Fibroblast of the conjunctiva (primary cell): Measurements from ENCODE around the gene MRC1.

Experiments used
- DNase-seq: peaks from one replicate; pipeline ENCODE4 v3.0.0-alpha.2; 2010; ENCODE audit warnings: low read depth

The MRC1 gene

GRCh38 chr10:17808971-17809841 lies at the start of gene MRC1:
MRC1 (plus strand) TSS chr10:17809348; CDS start chr10:17809466, 118 bp downstream.
- no peak for DNase-seq

GRCh38 chr10:17764142-17764541 lies 45.0 kb upstream of the MRC1 start:
- no peak for DNase-seq

GRCh38 chr10:17765602-17766001 lies 43.5 kb upstream of the MRC1 start:
- DNase-seq: no peak

- DNase-seq: no peak
Observed at GRCh38 chr10:17766731-17767130, 42.4 kb upstream of the MRC1 start.

GRCh38 chr10:17768496-17768895 lies 40.7 kb upstream of the MRC1 start:
- DNase-seq: no peak

- no peak for DNase-seq
Observed at GRCh38 chr10:17768957-17769356, 40.2 kb upstream of the MRC1 start.

- DNase-seq: no peak
Observed at GRCh38 chr10:17771017-17771416, 38.1 kb upstream of the MRC1 start.

GRCh38 chr10:17779784-17780183 lies 29.4 kb upstream of the MRC1 start:
- no peak for DNase-seq

- DNase-seq: no peak
Observed at GRCh38 chr10:17780727-17781126, 28.4 kb upstream of the MRC1 start.

- no peak for DNase-seq
Observed at GRCh38 chr10:17781856-17782255, 27.3 kb upstream of the MRC1 start.

- DNase-seq: no peak
Observed at GRCh38 chr10:17782921-17783665, 26.1 kb upstream of the MRC1 start.

- no peak for DNase-seq
Observed at GRCh38 chr10:17783751-17784150, 25.4 kb upstream of the MRC1 start.

GRCh38 chr10:17784688-17785087 lies 24.5 kb upstream of the MRC1 start:
- DNase-seq: no peak

- DNase-seq: no peak
Observed at GRCh38 chr10:17785276-17785930, 23.7 kb upstream of the MRC1 start.

- DNase-seq: peak; percentile 90
Observed at GRCh38 chr10:17787087-17787961, 21.8 kb upstream of the MRC1 start.

GRCh38 chr10:17788646-17789045 lies 20.5 kb upstream of the MRC1 start:
- no peak for DNase-seq

GRCh38 chr10:17789396-17789795 lies 19.8 kb upstream of the MRC1 start:
- DNase-seq: no peak

- no peak for DNase-seq
Observed at GRCh38 chr10:17790651-17791050, 18.5 kb upstream of the MRC1 start.

GRCh38 chr10:17792991-17793390 lies 16.2 kb upstream of the MRC1 start:
- DNase-seq: no peak

- no peak for DNase-seq
Observed at GRCh38 chr10:17793823-17794644, 15.1 kb upstream of the MRC1 start.

GRCh38 chr10:17795083-17795482 lies 14.1 kb upstream of the MRC1 start:
- DNase-seq: no peak
